HEK293 (cell line): ENCODE measurements around the gene MATCAP1.

ENCODE experiments used
- CTCF ChIP-seq: fragments of 450-650 bp; formaldehyde crosslinking; IDR thresholded peaks from 2 replicates; pipeline ENCODE4 v1.5.1; 2016; ENCODE audit warnings: missing biosample characterization, missing genetic modification characterization
- IKZF3 ChIP-seq: fragments of 450-650 bp; IDR thresholded peaks from 2 replicates; pipeline ENCODE4 v1.5.0; 2018; ENCODE audit warnings: missing biosample characterization, mild to moderate bottlenecking, missing genetic modification characterization, moderate library complexity
- TSHZ1 ChIP-seq: fragments of 450-650 bp; formaldehyde crosslinking; IDR thresholded peaks from 2 replicates; pipeline ENCODE4 v1.5.1; 2016; ENCODE audit warnings: missing biosample characterization, missing genetic modification characterization, borderline replicate concordance
- YY1 ChIP-seq: fragments of 450-650 bp; formaldehyde crosslinking; IDR thresholded peaks from 2 replicates; pipeline ENCODE4 v1.5.1; 2018; ENCODE audit warnings: missing biosample characterization, missing genetic modification characterization
- ZBTB26 ChIP-seq: fragments of 450-650 bp; formaldehyde crosslinking; optimal IDR thresholded peaks from 2 replicates; pipeline ENCODE3; 2016; ENCODE audit warnings: missing biosample characterization, mild to moderate bottlenecking, missing genetic modification characterization
- ZBTB6 ChIP-seq: fragments of 450-650 bp; formaldehyde crosslinking; IDR thresholded peaks from 2 replicates; pipeline ENCODE4 v1.5.1; 2017; ENCODE audit warnings: missing biosample characterization, missing genetic modification characterization
- ZBTB8A ChIP-seq: fragments of 450-650 bp; formaldehyde crosslinking; IDR thresholded peaks from 2 replicates; pipeline ENCODE4 v1.5.1; 2016; ENCODE audit warnings: missing biosample characterization, missing genetic modification characterization
- ZFP3 ChIP-seq: fragments of 450-650 bp; formaldehyde crosslinking; IDR thresholded peaks from 2 replicates; pipeline ENCODE4 v1.5.1; 2016; ENCODE audit warnings: low read depth, missing biosample characterization, missing genetic modification characterization
- ZFP41 ChIP-seq: fragments of 450-650 bp; formaldehyde crosslinking; IDR thresholded peaks from 2 replicates; pipeline ENCODE4 v1.5.1; 2016; ENCODE audit warnings: missing biosample characterization, missing genetic modification characterization, borderline replicate concordance
- ZNF138 ChIP-seq: fragments of 450-650 bp; formaldehyde crosslinking; IDR thresholded peaks from 2 replicates; pipeline ENCODE4 v1.5.1; 2016; ENCODE audit warnings: missing biosample characterization, missing genetic modification characterization, borderline replicate concordance
- ZNF223 ChIP-seq: fragments of 450-650 bp; formaldehyde crosslinking; IDR thresholded peaks from 2 replicates; pipeline ENCODE4 v1.5.1; 2016; ENCODE audit warnings: missing biosample characterization, missing genetic modification characterization
- ZNF26 ChIP-seq: fragments of 450-650 bp; formaldehyde crosslinking; IDR thresholded peaks from 2 replicates; pipeline ENCODE4 v1.5.1; 2016; ENCODE audit warnings: missing biosample characterization, missing genetic modification characterization
- ZNF280D ChIP-seq: fragments of 450-650 bp; formaldehyde crosslinking; IDR thresholded peaks from 2 replicates; pipeline ENCODE4 v1.5.1; 2016; ENCODE audit warnings: missing biosample characterization, missing genetic modification characterization
- ZNF366 ChIP-seq: fragments of 450-650 bp; formaldehyde crosslinking; conservative IDR thresholded peaks from 2 replicates; pipeline ENCODE4 v1.5.1; 2016; ENCODE audit warnings: missing biosample characterization, missing genetic modification characterization
- ZNF48 ChIP-seq: fragments of 450-650 bp; formaldehyde crosslinking; IDR thresholded peaks from 2 replicates; pipeline ENCODE4 v1.5.1; 2016; ENCODE audit warnings: missing biosample characterization, missing genetic modification characterization
- ZNF501 ChIP-seq: fragments of 450-650 bp; formaldehyde crosslinking; IDR thresholded peaks from 2 replicates; pipeline ENCODE4 v1.5.1; 2016; ENCODE audit warnings: missing biosample characterization, missing genetic modification characterization
- ZNF513 ChIP-seq: fragments of 450-650 bp; IDR thresholded peaks from 2 replicates; pipeline ENCODE4 v1.5.1; 2018; ENCODE audit warnings: missing biosample characterization, missing genetic modification characterization
- ZNF529 ChIP-seq: fragments of 450-650 bp; formaldehyde crosslinking; IDR thresholded peaks from 2 replicates; pipeline ENCODE4 v1.5.1; 2017; ENCODE audit warnings: missing genetic modification characterization, missing biosample characterization; ENCODE audit not compliant: insufficient replicate concordance
- ZNF561 ChIP-seq: fragments of 450-650 bp; IDR thresholded peaks from 2 replicates; pipeline ENCODE4 v1.5.1; 2018; ENCODE audit warnings: missing biosample characterization, missing genetic modification characterization, borderline replicate concordance
- ZNF623 ChIP-seq: fragments of 450-650 bp; formaldehyde crosslinking; IDR thresholded peaks from 2 replicates; pipeline ENCODE4 v1.5.1; 2016; ENCODE audit warnings: missing biosample characterization, missing genetic modification characterization
- ZNF639 ChIP-seq: fragments of 450-650 bp; formaldehyde crosslinking; IDR thresholded peaks from 2 replicates; pipeline ENCODE4 v1.5.1; 2016; ENCODE audit warnings: missing biosample characterization, missing genetic modification characterization
- ZNF701 ChIP-seq: fragments of 450-650 bp; formaldehyde crosslinking; IDR thresholded peaks from 2 replicates; pipeline ENCODE4 v1.5.1; 2016; ENCODE audit warnings: missing biosample characterization, missing genetic modification characterization
- ZNF792 ChIP-seq: fragments of 450-650 bp; formaldehyde crosslinking; IDR thresholded peaks from 2 replicates; pipeline ENCODE4 v1.5.1; 2016; ENCODE audit warnings: missing biosample characterization, missing genetic modification characterization

MATCAP1 gene

GRCh38 chr16:67177743-67178699, 5.7 kb downstream of the MATCAP1 start (continued):
- TF ChIP-seq ZNF623 (tag by site-specific recombination): no peak
- no peak for TF ChIP-seq IKZF3 (tag by site-specific recombination)
- TF ChIP-seq ZBTB26 (tag by site-specific recombination): peak; percentile 90
- TF ChIP-seq YY1: no peak
- no peak for TF ChIP-seq ZNF138 (tag by site-specific recombination)
- no peak for TF ChIP-seq ZNF561
- no peak for TF ChIP-seq ZNF366 (tag by site-specific recombination)
- TF ChIP-seq ZBTB8A (tag by site-specific recombination): no peak
- TF ChIP-seq ZNF639: no peak
- TF ChIP-seq TSHZ1 (tag by site-specific recombination): no peak
- TF ChIP-seq ZBTB6 (tag by site-specific recombination): 0 out of 2 replicates have a peak, but pooled peaks have one; percentile 45
- no peak for TF ChIP-seq ZNF501
- no peak for TF ChIP-seq ZNF792 (tag by site-specific recombination)
- no peak for TF ChIP-seq ZNF48
- no peak for TF ChIP-seq ZFP41 (tag by site-specific recombination)
- TF ChIP-seq ZNF26 (tag by site-specific recombination): no peak
- no peak for TF ChIP-seq ZNF280D (tag by site-specific recombination)
- no peak for TF ChIP-seq ZNF701 (tag by site-specific recombination)
- no peak for TF ChIP-seq ZFP3 (tag by site-specific recombination)
- peak; percentile 75 for TF ChIP-seq CTCF (tag by site-specific recombination)
- no peak for TF ChIP-seq ZNF513 (tag by site-specific recombination)
- TF ChIP-seq ZNF529 (tag by site-specific recombination): no peak
- no peak for TF ChIP-seq ZNF223 (tag by site-specific recombination)
